Stimulated activated CD8-positive, alpha-beta memory T cell treated with anti-CD3 and anti-CD28 coated beads, Interleukin-7, amount 100 ng/mL, for 24 hours (primary cell): ENCODE measurements around the gene TRIM44.
"Not testable (repeated sequence)": the region's sequence is repeated elsewhere in the genome, so short reads cannot be mapped to it uniquely, and the experiment has no call there.

Source experiments
- DNase-seq: peaks from one replicate; pipeline ENCODE4 v3.0.0-alpha.2; 2020; ENCODE audit warnings: low read depth

Gene TRIM44

GRCh38 chr11:35753573-35753972 is 91.0 kb downstream of the TRIM44 start:
- not testable (repeated sequence) for DNase-seq

- DNase-seq: not testable (repeated sequence)
These were observed 97.4 kb downstream of the TRIM44 start for GRCh38 chr11:35759951-35760350.

- DNase-seq: no peak
These were observed 99.3 kb downstream of the TRIM44 start for GRCh38 chr11:35761899-35762298.

- no peak for DNase-seq
These were observed 100.7 kb downstream of the TRIM44 start for GRCh38 chr11:35763301-35763700.

DNA sequence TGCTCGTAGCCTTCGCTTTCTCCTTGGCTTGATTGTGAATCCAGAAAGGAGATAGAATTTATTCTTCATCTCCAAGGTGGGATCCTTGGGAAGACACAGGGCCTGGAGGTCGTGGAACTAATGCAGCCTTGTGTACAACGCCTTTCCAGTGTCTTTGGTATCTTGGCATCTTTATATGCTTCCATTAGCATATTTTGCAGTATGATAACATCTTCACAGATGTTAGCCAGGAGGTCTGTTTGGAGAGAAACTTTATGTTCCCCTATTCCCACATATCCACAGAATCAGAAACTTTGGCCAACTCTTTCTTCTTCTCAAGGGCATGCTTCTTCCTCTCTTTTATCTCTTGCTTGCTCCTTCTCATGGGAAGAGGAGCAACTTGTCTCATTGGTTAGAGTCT is 101.2 kb downstream of the TRIM44 start:
- DNase-seq: no peak

- DNase-seq: no peak
These were observed 101.8 kb downstream of the TRIM44 start for GRCh38 chr11:35764417-35764816.

DNA sequence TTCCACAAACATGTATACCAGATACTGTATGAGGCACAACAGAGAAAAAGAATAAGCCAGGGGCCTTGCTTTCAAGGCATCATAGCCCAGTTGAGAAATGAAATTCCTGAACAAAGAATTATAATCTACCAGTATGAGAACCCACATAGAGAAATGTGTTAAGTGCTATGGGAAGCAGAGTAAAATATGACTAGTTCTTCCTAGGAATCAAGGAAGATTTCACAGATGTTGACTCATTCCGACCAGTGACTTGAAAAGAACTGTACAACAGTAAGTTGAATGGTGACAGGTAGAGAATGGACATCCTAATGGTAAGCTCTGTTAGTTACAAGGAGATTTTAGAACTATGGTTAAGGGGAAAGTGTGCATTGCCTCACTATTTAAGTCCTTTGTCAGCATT is 102.6 kb downstream of the TRIM44 start:
- no peak for DNase-seq

GRCh38 chr11:35766651-35767050 is 104.1 kb downstream of the TRIM44 start:
- no peak for DNase-seq

DNA sequence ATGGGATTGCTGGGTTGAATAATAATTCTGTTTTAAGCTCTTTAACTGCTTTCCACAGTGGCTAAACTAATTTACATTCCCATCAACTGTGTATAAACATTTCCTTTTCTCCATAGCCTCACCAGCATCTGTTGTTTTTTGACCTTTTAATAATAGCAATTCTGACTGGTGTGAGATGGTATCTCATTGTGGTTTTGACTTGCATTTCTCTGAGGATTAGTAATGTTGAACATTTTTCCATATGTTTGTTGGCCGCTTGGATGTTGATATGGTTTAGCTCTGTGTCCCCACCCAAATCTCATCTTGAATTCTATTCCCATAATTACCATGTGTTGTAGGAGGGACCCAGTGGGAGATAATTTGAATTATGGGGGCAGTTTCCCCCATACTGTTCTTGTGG is 107.8 kb downstream of the TRIM44 start:
- DNase-seq: not testable (repeated sequence)

GRCh38 chr11:35771722-35772121 is 109.1 kb downstream of the TRIM44 start:
- DNase-seq: no peak

GRCh38 chr11:35777241-35777640 is 114.7 kb downstream of the TRIM44 start:
- not testable (repeated sequence) for DNase-seq

- DNase-seq: not testable (repeated sequence)
These were observed 116.4 kb downstream of the TRIM44 start for GRCh38 chr11:35778943-35779342.

DNA sequence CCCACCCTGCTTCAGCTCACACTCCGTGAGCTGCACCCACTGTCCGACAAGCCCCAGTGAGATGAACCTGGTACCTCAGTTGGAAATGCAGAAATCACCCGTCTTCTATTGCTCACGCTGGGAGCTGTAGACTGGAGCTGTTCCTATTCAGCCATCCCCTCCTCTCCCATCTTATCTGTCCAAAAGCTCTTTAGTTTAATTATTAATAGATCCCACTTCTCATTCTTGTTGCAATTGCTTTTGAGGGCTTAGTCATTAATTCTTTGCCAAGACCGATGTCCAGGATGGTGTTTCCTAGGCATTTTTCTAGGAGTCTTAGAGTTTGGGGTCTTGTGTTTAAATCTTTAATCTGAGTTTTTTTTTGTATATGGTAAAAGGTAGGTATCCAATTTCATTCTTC is 116.8 kb downstream of the TRIM44 start:
- DNase-seq: no peak

- no peak for DNase-seq
These were observed 118.6 kb downstream of the TRIM44 start for GRCh38 chr11:35780951-35781860.

GRCh38 chr11:35781861-35782470 is 119.4 kb downstream of the TRIM44 start:
- DNase-seq: no peak

DNA sequence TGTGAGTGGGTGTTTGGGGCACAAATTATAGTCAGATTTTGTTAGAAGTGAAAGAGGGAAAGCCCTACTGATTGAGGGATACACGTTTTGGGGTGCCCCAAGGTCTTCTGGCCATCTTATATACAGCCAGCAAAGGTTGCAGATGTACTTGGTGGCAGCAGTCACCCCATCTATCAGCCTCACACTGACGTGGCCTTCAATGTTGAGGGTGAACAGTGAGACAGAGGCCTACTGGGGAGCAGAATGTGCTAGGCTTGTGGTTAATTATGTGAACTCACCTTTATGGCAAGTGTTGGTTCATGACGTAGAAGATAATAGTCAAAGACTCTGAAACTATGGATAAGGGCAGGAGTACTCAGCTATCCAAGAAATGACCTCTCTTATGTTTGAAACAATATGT is 121.2 kb downstream of the TRIM44 start:
- DNase-seq: no peak

DNA sequence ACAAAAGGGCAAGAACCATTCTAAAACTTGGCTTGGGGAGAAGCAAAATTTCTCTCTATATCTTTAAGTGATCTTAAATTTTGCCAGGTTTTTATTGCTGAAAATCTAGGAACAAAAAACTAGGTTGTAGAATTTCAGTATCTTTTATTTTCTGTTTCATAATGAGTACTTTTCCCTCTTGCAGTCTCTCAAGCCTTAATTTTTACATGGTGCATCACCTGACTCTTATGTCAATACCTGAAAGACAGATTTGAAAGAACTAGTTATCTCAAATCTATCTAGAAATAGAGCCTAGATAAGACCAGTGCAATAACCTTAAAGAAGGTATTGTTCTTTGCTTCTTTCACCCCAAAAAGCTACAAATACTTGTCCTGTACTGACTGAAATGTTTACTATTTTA is 122.1 kb downstream of the TRIM44 start:
- no peak for DNase-seq

DNA sequence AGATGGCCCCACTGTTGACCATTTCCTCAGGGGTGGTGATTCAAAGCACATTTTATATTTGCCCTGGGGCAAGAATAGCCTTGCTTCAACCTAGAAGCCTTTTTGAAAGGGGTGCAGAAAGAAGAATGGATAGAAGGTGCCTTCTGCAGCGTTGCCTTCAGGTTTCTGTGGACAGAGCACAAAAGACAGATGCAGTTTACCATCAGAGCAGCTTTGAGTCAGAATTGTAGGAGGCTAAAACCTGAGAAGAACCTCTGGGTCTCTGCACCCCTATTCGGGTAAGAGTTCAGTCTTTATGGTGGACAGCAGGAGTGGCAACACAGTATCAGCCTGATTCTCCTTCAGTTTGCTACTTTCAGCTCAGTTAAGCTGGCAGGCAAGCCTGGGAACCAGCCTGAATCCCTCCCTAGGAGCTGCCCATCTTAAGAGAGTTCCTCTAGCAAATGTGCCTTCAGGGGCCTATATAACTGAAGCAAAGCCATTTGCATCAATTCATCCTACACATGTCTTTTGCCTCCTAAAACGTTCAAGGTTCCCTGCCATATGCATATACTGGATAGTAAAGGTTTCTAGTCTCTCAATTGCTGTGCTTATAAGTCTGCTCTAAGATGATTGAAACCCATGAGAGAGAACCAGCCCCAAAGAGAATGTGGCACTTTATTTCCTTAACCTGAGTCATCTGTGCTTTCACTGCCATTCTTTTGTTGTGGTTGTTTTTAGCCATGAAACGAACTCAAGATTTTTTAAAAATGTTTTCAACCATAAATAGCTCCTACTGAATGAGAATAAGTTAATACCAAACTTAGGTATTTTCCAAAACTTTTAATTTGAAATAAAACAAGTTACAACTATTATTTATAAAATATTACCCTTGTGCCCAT is 123.0 kb downstream of the TRIM44 start:
- no peak for DNase-seq

GRCh38 chr11:35786188-35786587 is 123.6 kb downstream of the TRIM44 start:
- no peak for DNase-seq

- no peak for DNase-seq
These were observed 124.5 kb downstream of the TRIM44 start for GRCh38 chr11:35787013-35787504.

- DNase-seq: no peak
These were observed 125.1 kb downstream of the TRIM44 start for GRCh38 chr11:35787626-35788025.
